GM18867 (cell line): ENCODE results near the gene COL25A1.

Experiments
- ATAC-seq: cut with Tn5 transposase; IDR thresholded peaks from one replicate; pipeline ENCODE4 v1.9.1; 2021; ENCODE audit warnings: mild to moderate bottlenecking, moderate library complexity; ENCODE audit not compliant: unreplicated experiment

COL25A1 gene

DNA sequence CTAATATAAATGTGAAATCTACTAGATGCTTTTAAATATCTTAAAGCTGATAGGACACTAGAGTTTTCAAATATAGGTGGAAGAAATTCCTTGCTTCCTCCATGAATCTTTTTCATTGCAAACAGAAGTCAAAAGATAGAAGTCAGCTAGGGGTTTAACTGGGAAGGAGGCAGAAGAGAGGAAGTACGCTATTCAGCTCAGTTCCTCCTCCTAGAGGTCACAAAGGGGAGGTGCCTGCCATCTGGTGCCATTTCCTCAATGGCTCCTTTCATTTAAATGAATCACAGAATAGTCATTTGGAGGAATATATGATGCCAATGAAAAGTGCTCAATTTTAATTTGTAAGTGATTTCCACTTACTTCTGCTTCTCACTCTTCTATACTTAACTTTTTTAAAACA lies 8.5 kb downstream of the COL25A1 start:
- ATAC-seq, result peak; percentile 98

GRCh38 chr4:109291707-109292238 lies 10.7 kb downstream of the COL25A1 start:
- ATAC-seq, result no peak

- no peak for ATAC-seq
Observed at GRCh38 chr4:109290918-109291317, 11.5 kb downstream of the COL25A1 start.

GRCh38 chr4:109278594-109279031 lies 23.8 kb downstream of the COL25A1 start:
- ATAC-seq, result peak; percentile 91

- ATAC-seq, result peak; percentile 89
Observed at GRCh38 chr4:109276482-109277095, 25.9 kb downstream of the COL25A1 start.

DNA sequence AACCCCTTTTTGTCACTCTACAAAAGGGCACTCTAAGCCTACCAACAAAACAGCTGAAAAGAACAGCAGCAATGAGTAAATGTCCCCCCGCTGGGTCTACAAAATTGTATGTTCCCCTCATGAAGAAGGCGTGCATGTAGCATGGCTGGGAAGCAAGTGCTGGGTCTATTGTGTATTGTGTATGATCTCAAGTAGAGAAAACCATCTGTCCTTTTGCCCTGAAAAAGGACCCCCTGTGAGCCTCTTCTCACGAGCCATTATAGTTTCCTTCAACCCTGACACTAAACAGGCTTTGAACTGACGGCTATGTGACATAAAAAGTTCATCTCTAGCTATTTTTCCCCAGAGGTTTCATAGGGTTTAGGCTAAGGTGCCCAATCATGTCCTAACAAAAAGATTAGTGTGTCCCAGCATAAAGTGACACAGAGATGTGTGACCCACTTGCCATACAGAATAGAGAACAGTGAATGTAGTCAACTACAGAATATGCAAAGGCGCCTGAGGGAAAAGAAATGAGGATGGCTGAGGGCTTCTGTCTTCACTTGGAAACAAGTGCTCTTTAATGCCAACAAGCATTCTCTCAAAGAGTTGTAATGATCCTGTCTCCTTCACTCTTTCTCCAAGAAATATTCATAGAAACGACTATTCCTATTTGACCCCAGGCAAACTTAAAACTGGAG lies 27.3 kb downstream of the COL25A1 start:
- no peak for ATAC-seq

- peak; percentile 72 for ATAC-seq
Observed at GRCh38 chr4:109266891-109267290, 35.6 kb downstream of the COL25A1 start.

GRCh38 chr4:109266236-109266635 lies 36.2 kb downstream of the COL25A1 start:
- ATAC-seq, result no peak

DNA sequence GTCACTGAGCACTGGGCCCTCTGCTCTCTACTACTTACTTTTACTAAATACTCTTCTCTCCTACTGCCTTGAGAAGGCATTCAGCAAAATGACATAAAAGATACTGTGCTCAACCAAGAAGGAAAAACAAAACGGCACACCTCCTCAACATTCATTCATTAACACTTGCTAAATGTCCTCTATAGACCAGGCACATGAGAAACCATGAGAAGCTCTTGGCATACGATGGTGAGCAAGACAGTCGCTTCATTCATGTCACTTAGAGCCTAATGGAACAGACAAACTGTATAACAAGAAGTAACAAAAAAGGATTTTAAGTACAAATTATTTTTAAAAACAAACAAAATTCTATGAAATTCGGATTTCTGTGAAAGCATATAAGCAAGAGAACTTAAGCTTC lies 38.7 kb downstream of the COL25A1 start:
- ATAC-seq, result no peak

GRCh38 chr4:109256818-109257217 lies 45.6 kb downstream of the COL25A1 start:
- ATAC-seq, result no peak

GRCh38 chr4:109254845-109255244 lies 47.6 kb downstream of the COL25A1 start:
- no peak for ATAC-seq

DNA sequence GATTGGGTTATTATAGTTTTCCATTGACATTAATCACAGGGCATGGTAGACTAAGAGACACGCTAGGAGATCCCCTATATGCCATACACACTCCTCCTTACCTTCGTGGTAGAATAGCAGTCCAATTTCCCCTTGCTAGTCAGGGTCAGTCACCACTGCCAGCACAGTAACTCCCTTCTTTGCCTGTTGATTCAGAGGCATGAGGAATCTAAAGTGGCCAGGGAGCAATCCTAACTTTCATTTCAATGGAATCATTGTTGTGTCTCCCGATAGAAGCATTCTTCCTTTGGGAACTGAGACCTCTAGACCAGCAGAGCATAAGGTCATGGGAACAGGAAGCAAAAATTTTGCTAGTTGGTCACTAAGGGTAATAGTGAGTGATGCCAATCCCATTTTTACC lies 51.1 kb downstream of the COL25A1 start:
- no peak for ATAC-seq

- ATAC-seq, result no peak
Observed at GRCh38 chr4:109248322-109248900, 54.0 kb downstream of the COL25A1 start.

DNA sequence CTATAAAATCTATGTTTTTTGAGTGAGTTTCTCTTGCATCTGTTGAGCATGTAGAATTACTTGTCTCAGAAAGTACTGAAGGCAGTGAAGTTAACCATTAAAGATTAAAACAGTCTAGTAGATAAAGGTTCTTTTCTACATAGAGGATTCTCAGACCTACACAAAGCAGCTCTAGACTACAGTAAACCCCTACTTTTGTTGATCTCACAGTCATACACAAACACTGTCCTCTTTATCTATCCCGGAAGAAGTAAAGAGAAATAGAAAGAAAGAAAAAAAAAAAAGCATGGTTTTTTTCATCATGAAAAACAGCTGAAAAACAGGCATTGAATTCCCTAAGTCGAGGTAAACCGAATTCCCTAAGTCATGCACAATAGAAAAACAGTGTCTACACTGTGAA lies 58.6 kb downstream of the COL25A1 start:
- no peak for ATAC-seq

DNA sequence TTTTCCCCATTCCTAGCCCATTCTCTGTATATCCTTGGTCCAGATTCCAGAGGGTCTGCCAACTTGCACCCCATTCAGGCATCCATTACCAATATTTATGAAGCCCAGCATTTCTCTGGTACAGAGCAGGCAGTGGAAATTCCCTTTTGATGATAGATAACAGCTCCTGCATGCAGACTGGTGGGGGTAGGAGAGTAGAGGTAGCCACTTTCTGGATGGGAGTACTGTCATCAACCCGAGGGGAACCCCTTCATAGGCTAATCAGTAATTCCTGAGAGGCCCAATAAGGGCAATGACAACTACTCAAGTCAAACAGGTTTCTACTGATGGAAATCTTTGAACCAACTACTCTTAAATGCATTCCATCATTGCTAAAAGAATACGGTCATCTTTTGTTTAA lies 63.7 kb downstream of the COL25A1 start:
- no peak for ATAC-seq

- ATAC-seq, result no peak
Observed at GRCh38 chr4:109235683-109236082, 66.8 kb downstream of the COL25A1 start.

DNA sequence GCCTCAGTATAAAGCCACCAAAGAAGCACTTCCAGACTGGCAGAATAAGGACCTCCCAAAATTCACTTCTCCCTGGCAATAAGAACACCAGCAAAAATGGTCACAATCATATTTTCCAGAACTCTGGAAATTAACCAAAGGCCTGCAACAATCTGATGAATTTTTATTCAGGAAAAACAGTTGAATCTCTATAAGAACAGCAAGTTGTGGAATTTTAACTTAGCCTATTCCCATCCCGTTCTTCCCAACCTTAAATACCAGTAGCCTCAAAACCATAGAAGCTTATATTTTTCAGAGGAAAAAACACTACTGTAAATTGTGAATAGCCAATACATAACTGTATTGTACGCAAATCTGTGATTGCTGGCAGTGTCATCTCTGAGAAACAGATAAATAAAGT lies 67.9 kb downstream of the COL25A1 start:
- ATAC-seq, result no peak

GRCh38 chr4:109233570-109233969 lies 68.9 kb downstream of the COL25A1 start:
- no peak for ATAC-seq

DNA sequence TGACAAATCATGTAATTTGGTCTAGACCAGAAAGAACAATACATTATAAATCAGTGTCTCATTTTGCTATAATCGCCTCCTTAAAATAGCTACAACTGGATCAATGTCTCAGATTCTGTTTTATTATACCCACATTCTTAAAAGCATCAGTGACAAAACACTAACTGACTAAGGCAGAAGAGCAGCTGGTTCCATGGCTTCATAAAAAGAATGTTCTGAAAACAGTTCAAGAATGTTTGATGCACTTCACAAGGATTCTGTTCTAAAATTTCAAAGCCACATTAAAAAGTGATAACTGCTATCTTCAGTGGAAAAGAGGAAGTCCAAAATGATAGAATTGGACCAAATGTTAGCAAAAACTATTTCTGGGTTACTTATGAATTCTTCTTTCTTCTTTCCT lies 69.8 kb downstream of the COL25A1 start:
- no peak for ATAC-seq

- no peak for ATAC-seq
Observed at GRCh38 chr4:109231331-109231730, 71.1 kb downstream of the COL25A1 start.

DNA sequence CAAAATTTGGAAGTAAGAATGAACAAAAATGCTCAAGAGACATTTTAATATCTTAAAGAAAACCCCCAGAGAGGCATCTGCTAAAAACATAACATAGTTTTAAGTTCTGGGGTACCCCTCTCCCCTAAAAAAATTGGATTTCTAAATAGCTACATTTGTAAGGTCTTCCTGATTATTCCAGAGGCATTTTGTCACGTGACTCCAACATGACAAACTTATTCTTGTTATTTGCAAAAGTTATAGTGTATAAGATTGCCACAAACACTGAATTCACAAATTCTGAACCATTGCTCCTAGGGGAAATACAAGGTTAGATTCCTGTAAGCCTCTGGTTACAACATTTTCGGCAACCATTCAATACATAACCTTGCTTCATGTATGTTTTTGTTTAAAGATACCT lies 73.4 kb downstream of the COL25A1 start:
- no peak for ATAC-seq

GRCh38 chr4:109218288-109218687 lies 84.2 kb downstream of the COL25A1 start:
- no peak for ATAC-seq
